Stimulated activated effector memory CD8-positive, alpha-beta T cell treated with anti-CD3 and anti-CD28 coated beads, Interleukin-12 subunit alpha, Interleukin-12 subunit beta, amount 100 ng/mL, for 72 hours (primary cell): ENCODE measurements around the gene POTEB3.
"Not testable (repeated sequence)": the region's sequence is repeated elsewhere in the genome, so short reads cannot be mapped to it uniquely, and the experiment has no call there.

Source experiments
- ATAC-seq: fragments of 150-1000 bp; cut with Tn5 transposase; 2 replicates; pipeline ENCODE4 v1.10.0; 2021
- DNase-seq, 2 donors: peaks; one replicate each; pipeline ENCODE4 v3.0.0; 2021 to 2022; ENCODE audit warnings: low spot score in 2 of 2
- H3K27ac Mint-ChIP-seq: one replicate; pipeline ENCODE4 v1.8.0; 2022; ENCODE audit warnings: mild to moderate bottlenecking, mixed read lengths
- H3K36me3 Mint-ChIP-seq: one replicate; pipeline ENCODE4 v1.8.0; 2022; ENCODE audit warnings: mild to moderate bottlenecking, mixed read lengths
- H3K4me1 Mint-ChIP-seq: one replicate; pipeline ENCODE4 v1.8.0; 2022; ENCODE audit warnings: mixed read lengths
- H3K4me3 Mint-ChIP-seq: one replicate; pipeline ENCODE4 v1.8.0; 2022; ENCODE audit warnings: mild to moderate bottlenecking, mixed read lengths
- H3K9me3 Mint-ChIP-seq: one replicate; pipeline ENCODE4 v1.8.0; 2022; ENCODE audit warnings: mixed read lengths

Gene POTEB3

DNA sequence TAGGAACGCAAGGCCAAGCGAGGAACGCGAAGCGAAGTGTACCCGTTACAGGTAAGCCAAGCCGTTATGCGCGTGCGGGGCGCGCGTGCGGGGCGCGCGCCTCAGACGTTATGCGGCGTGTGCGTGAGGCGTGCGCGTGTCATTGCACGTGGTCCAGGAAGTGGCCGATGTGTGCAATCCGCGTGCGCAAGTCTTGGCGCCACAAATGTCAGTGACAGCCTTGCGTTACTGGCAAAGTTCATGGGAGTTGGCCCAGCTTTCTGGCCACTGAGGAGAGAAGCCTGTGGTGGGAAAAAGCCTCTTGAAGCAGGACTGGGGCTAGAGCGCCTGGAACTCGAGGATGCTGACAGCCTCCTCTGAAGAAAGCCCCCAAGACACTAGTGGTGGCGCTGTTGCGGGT, at the start of gene POTEB3:
Gene POTEB3 (minus strand): TSS at position 101 of the 400 bp plus-strand sequence. CDS start 488 bp downstream, outside the sequence.
- not testable (repeated sequence) for H3K27ac Mint-ChIP-seq, H3K4me3 Mint-ChIP-seq, H3K36me3 Mint-ChIP-seq, ATAC-seq, DNase-seq, H3K9me3 Mint-ChIP-seq, H3K4me1 Mint-ChIP-seq

DNA sequence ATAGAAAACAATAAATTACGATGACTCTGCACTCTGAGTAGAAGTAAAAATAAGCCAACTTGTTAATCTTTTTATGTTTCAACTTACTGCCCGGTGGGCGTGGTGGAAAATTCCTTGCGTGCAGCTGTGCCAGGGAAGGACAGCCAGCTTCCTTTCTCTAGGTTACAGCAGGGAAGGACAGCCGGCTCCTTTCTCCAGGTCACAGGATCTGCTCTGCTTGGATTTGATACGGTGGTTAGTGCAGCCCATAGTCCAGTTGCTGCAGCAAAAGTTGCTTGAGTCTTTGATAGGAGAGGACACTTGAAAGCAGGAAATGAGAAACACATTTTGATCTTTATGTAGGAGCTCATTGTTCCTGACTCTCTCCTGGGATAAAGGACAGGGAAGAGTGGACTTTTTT, 13.4 kb upstream of the POTEB3 start:
- ATAC-seq, H3K9me3 Mint-ChIP-seq, H3K4me1 Mint-ChIP-seq, DNase-seq, H3K36me3 Mint-ChIP-seq, H3K4me3 Mint-ChIP-seq, H3K27ac Mint-ChIP-seq: not testable (repeated sequence)

DNA sequence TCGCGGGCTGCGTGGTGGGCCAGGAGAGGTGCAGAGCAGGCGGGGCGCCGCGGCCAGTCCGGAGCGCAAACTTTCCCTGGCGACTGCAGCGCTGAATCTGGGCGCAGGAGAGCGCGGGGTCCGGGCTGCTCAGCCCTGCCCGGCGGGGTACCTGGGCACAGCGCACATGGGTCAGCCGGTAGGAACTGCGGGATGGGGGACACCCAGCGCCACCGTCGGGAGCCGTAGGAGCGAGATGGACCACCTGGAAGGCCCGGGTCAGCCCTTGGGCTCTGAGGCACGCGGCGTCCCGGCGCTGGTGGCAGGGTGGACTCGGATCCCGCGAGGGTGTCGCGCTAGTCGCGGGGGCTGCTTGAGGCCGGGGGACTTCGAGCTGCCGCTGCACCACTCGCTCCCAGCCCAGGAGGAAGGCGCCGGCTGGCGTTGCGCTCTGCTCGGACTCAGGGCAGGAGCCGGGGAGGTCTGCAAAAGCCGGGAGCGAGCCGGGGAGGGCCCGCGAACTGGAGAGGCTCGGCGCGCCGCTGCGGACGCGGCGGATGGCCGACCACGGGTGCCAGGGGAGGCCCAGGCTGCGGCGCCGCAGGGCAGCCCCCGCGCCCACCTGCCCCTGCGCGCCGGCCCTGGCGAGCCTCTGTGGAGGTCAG, 11.7 kb upstream of the POTEB3 start:
- not testable (repeated sequence) for H3K27ac Mint-ChIP-seq, H3K9me3 Mint-ChIP-seq, H3K36me3 Mint-ChIP-seq, ATAC-seq, H3K4me1 Mint-ChIP-seq, DNase-seq, H3K4me3 Mint-ChIP-seq

DNA sequence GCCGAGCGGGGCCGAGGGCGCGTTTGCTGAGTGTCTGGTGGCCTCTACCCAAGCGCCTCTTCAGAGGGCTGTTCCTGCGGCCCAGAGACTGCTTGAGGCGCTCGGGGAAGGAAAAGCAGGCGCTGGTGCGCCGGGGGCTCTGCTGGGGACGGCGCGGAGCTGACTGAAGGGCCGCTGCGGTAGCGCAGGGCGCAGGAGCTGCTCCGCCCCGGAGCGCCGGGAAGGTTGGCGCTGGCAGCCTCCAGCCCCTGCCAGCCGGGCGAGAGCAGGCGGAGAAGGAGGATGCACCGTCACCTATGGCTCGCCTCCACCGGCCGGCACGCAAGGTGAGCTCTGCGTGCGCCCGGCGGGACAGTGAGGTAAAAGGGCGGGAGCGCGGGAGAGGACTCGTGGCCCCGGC, 11.2 kb upstream of the POTEB3 start:
- not testable (repeated sequence) for H3K4me1 Mint-ChIP-seq, ATAC-seq, H3K36me3 Mint-ChIP-seq, H3K4me3 Mint-ChIP-seq, H3K9me3 Mint-ChIP-seq, DNase-seq, H3K27ac Mint-ChIP-seq

DNA sequence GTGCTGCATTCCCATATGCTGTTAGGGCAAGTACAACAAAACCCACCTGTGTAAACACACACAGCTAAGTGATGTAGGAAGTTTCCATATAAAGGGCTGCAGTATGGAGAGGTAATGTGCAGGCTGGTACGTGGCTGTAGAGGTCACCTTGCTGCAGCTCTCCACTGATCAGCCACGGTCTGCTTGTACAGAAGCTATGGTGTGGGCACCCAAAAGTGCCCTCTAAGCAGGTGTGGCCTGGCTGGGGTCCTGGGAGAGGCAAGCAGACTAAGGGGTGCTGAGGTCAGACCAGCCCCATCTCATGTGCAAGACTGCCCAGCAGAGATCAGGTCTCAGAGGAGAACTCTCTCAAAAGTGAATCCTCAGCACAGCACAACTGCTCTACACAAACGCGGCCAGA, 32.9 kb downstream of the POTEB3 start:
- H3K4me1 Mint-ChIP-seq, DNase-seq: not testable (repeated sequence)

DNA sequence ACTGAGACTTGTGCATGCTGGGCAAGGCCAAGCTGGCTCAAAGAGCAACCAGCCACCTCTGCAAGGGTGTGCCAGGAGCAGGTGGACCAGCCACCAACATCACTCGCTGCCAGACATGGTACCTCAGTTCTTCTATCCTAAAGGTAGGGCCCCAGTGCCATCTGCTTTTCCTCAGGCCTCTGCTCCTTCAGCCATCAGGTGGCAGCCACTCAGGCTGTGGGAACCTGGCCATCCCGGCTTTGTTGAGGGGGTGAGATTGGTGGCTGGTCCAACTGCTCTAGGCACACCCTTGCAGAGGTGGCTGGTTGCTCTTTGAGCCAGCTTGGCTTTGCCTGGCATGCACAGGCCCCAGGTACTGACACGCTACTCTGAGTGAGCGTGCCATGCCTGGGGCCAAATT, 38.8 kb downstream of the POTEB3 start:
- H3K27ac Mint-ChIP-seq, DNase-seq, H3K4me3 Mint-ChIP-seq, ATAC-seq, H3K4me1 Mint-ChIP-seq, H3K9me3 Mint-ChIP-seq, H3K36me3 Mint-ChIP-seq: not testable (repeated sequence)

More for the DNA sequence above, 32.9 kb downstream of the POTEB3 start:
- not testable (repeated sequence) for H3K36me3 Mint-ChIP-seq, ATAC-seq, H3K4me3 Mint-ChIP-seq, H3K27ac Mint-ChIP-seq, H3K9me3 Mint-ChIP-seq

DNA sequence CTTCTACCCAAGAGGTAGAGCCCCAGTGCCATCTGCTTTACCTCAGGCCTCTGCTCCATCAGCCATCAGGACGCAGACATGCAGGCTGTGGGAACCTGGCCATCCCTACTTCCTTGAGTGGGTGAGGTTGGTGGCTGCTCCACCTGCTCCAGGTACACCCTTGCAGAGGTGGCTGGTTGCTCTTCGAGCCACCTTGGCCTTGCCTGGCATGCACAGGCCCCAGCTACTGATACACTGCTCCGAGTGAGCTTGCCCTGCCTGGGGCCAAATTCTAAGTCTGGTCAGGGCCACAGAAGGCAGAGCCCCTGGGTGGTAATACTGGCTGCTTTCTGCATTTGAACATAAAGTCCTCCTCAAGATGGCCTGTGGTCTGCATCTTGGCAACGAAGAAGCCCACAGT, 41.2 kb downstream of the POTEB3 start:
- not testable (repeated sequence) for H3K36me3 Mint-ChIP-seq, H3K4me3 Mint-ChIP-seq, H3K4me1 Mint-ChIP-seq, H3K9me3 Mint-ChIP-seq, DNase-seq, H3K27ac Mint-ChIP-seq, ATAC-seq

DNA sequence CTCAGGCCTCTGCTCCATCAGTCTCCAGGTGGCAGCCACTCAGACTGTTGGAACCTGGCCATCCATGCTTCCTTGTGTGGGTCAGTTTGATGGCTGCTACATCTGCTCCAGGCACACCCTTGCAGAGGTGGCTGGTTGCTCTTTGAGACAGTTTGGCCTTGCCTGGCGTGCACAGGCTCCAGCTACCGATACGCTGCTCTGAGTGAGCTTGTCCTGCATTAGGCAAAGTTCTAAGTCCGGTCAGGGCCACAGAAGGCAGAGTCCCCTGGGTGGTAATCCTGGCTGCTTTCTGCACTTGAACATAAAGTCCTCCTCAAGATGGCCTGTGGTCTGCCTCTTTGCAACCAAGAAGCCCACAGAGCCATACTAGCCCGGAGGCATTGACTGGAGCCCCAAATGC, 41.8 kb downstream of the POTEB3 start:
- ATAC-seq, H3K4me3 Mint-ChIP-seq, H3K9me3 Mint-ChIP-seq, DNase-seq, H3K27ac Mint-ChIP-seq, H3K36me3 Mint-ChIP-seq, H3K4me1 Mint-ChIP-seq: not testable (repeated sequence)

DNA sequence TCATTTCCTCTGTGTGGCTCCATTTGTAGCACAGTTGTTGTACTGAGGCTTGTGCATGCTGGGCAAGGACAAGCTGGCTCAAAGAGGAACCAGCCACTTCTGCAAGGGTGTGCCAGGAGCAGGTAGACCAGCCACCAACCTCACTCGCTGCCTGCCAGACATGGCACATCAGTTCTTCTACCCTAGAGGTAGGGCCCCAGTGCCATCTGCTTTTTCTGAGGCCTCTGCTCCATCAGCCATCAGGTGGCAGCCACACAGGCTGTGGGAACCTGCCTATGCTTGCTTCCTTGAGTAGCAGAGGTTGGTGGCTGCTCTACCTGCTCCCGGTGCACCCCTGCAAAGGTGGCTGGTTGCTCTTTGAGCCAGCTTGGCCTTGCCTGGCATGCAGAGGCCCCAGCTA, 42.6 kb downstream of the POTEB3 start:
- not testable (repeated sequence) for H3K4me3 Mint-ChIP-seq, H3K36me3 Mint-ChIP-seq, ATAC-seq, H3K4me1 Mint-ChIP-seq, H3K9me3 Mint-ChIP-seq, H3K27ac Mint-ChIP-seq, DNase-seq

DNA sequence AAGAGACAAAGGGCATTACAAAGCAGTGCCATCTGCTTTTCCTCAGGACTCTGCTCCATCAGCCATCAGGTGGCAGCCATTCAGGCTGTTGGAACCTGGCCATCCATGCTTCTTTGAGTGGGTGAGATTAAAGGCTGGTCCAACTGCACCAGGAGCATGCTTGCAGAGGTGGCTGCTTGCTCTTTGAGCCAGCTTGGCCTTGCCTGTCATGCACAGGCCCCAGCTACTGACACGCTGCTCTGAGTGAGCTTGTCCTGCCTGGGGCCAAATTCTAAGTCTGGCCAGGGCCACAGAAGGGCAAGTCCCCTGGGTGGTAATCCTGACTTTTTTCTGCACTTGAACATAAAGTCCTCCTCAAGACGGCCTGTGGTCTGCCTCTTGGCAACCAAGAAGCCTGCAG, 43.1 kb downstream of the POTEB3 start:
- not testable (repeated sequence) for H3K4me3 Mint-ChIP-seq

DNA sequence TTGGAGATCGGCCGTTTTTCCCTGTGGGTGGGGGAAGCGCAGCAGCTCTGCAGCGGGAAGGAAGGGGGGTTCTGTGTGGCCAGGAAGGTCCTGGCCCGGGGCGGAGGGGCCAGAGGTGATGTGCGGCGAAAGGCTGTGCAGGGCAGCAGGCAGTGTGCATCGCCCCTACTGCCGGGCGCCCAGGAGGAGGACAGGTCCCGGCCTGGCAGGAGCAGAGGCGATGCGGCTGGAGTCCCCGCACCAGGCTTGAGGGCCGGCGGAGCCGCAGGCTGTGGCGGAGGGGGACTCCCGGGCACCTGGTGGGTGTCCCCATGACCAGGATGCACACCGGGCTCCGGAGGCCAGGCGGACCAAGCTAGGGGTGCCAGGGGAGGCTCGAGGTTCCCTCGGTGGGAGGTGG, 54.3 kb downstream of the POTEB3 start:
- H3K4me1 Mint-ChIP-seq, H3K9me3 Mint-ChIP-seq, H3K36me3 Mint-ChIP-seq, H3K4me3 Mint-ChIP-seq, DNase-seq, ATAC-seq, H3K27ac Mint-ChIP-seq: not testable (repeated sequence)

More for the DNA sequence above, 43.1 kb downstream of the POTEB3 start:
- H3K27ac Mint-ChIP-seq, ATAC-seq, H3K36me3 Mint-ChIP-seq, DNase-seq, H3K4me1 Mint-ChIP-seq, H3K9me3 Mint-ChIP-seq: not testable (repeated sequence)

DNA sequence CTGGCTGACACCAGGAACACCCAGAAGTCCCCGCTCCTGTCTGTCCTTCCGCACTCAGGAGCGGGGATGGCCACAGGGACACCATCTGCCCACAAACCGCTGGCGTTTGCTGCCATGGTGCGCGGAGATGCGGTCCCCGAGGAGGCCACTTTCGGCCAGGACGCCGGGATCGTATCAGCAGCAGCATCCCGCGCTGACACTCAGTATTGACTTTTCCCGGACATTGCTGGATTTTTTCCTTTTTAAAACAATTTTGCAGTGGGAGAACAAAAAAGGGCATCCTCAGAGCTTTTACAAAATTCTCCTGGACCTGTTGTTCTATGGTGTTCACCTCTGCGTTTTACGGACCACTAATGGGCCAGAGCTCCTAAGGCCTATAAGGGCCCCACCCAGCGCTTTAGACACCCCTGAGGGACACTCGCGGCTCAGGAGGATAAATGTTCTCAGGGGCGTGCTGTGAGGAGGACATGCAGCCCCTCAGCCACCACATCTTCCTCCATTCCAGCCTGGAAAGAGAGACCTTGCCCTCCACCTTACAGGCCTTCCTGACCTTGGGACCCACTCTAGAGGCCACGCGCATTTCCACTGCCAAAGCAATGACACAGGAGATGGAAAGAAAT, 56.3 kb downstream of the POTEB3 start:
- H3K36me3 Mint-ChIP-seq, H3K4me1 Mint-ChIP-seq, H3K9me3 Mint-ChIP-seq, ATAC-seq, H3K27ac Mint-ChIP-seq, H3K4me3 Mint-ChIP-seq, DNase-seq: not testable (repeated sequence)

DNA sequence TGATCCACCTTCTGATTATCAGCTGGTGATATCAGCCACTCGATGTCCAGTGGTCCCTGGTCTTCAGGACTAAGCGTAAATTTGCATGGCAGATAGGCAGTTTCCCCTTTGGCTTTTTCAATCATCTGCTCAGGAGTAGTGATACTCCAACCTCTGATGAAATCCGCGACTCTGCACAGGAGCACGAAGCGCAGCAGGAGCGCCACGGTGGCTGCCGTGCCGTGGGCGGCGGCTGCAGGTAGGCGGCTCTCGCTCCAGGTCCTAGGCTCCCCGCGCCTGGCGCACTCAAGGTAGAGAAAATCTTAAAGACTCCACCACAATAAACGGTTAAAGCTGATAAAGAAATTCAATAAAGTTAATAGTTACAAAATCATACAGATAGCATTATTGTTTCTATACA, 66.6 kb downstream of the POTEB3 start:
- H3K9me3 Mint-ChIP-seq, H3K4me1 Mint-ChIP-seq, H3K36me3 Mint-ChIP-seq, H3K4me3 Mint-ChIP-seq, H3K27ac Mint-ChIP-seq, DNase-seq, ATAC-seq: not testable (repeated sequence)

DNA sequence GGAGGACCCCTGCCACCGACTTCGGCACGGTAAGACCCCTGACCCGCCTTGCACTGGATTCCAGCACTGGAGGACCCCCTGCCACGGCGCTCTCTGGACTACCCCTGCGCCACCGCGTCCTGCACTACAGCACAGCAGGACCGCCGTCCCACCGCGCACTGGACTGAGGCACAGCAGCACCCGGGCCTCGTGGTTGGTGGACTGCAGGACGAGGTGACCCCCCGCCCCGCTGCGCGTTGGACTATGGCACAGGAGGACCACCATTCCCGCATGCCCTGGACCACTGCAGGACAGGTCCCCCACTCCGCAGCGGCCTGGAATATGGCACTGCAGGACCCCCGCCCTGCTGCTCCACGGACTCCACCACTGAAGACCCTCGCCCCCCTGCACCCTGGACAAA, 71.1 kb downstream of the POTEB3 start:
- not testable (repeated sequence) for H3K4me1 Mint-ChIP-seq, H3K36me3 Mint-ChIP-seq

DNA sequence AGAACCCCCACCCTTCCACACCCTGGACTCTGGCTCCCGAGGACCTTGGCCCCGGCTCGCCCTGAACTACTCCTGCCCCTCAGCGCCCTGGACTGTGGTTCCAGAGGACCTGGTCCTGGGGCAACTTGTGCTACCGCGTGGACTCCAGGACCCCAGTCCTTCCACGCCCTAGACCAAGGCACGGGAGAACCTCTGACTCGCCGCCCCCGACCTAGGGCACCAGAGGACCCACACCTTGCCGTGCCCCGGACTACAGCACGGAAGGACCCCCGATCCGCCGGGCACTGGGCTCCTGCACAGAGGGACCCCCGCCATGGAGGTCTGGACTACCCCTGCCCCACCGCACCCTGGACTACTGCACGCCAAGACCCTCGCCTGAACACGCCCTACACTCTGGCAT, 71.7 kb downstream of the POTEB3 start:
- not testable (repeated sequence) for H3K27ac Mint-ChIP-seq, H3K4me3 Mint-ChIP-seq, ATAC-seq, H3K9me3 Mint-ChIP-seq, H3K4me1 Mint-ChIP-seq, DNase-seq, H3K36me3 Mint-ChIP-seq

More for the DNA sequence above, 71.1 kb downstream of the POTEB3 start:
- DNase-seq, H3K9me3 Mint-ChIP-seq, H3K27ac Mint-ChIP-seq, ATAC-seq, H3K4me3 Mint-ChIP-seq: not testable (repeated sequence)
